ENCODE measurements around the gene RIPK3. TPM values are rescaled to one million over a fixed set of nuclear protein-coding genes. Genes with fewer than 3 reads are reported as not detected.

RIPK3 gene
- total and polyA plus RNA-seq, 2 of the 8 experiments (the other 6 are each of a cell fraction or from before 2014, with no cell fraction given) = 0.24 to 0.39 TPM

- no peak for TF ChIP-seq SIRT6 (IDR thresholded peaks at IDR 0.05; ENCODE audit: low read length)
- no peak for TF ChIP-seq RBBP5 (IDR thresholded peaks at IDR 0.05; ENCODE audit: borderline replicate concordance, low read depth, low read length)
- TF ChIP-seq CHD2 (IDR thresholded peaks at IDR 0.05; ENCODE audit: low read length) = no peak
These were observed 49.0 kb downstream of the RIPK3 start (continued) for GRCh38 chr14:24290746-24291145.
